Ovary (tissue), 9 donors: ENCODE measurements around the gene PAX2. TPM values are rescaled to one million over a fixed set of nuclear protein-coding genes. Genes with fewer than 3 reads are reported as not detected.

Experiments used
- DNase-seq, 5 donors: peaks; one replicate each; pipeline ENCODE4 v3.0.0-alpha.2; 2019 to 2020
- H3K27ac ChIP-seq, 2 donors: fragments of 200-600 bp; one replicate each; pipeline versions ENCODE4 v1.5.1 to v1.8.0; 2019 to 2022
- H3K27me3 ChIP-seq: fragments of 200-600 bp; one replicate; pipeline ENCODE4 v1.8.0; 2022
- H3K36me3 ChIP-seq: fragments of 200-600 bp; sonication (generic); one replicate; pipeline ENCODE4 v1.5.1; 2019
- H3K4me1 ChIP-seq: one replicate; pipeline ENCODE4 v1.8.1; 2013; ENCODE audit warnings: mild to moderate bottlenecking, moderate library complexity; ENCODE audit not compliant: insufficient read depth
- H3K4me3 ChIP-seq: fragments of 200-600 bp; sonication (generic); one replicate; pipeline ENCODE4 v1.5.1; 2017
- H3K9me3 ChIP-seq, 2 donors: fragments of 200-600 bp in 1 of 2; sonication (generic) in 1 of 2; one replicate each; pipeline versions ENCODE4 v1.5.1 to v1.8.1; 2013 to 2019; ENCODE audit warnings: mild to moderate bottlenecking in 1 of 2, moderate library complexity in 1 of 2
- EP300 ChIP-seq: sonication (generic); formaldehyde crosslinking; IDR thresholded peaks from one replicate; pipeline ENCODE4 v1.6.1; 2017; ENCODE audit warnings: antibody characterized with exemption
- POLR2A ChIP-seq: fragments of 450-650 bp; IDR thresholded peaks from one replicate; pipeline ENCODE4 v1.6.1; 2017; ENCODE audit warnings: antibody characterized with exemption, mild to moderate bottlenecking, moderate library complexity
- WGBS, 3 donors: extraction: QIAGEN DNeasy Blood & Tissue Kit in 1 of 3; methylation state at CpG; one replicate each; pipeline versions ENCODE4 v1.1.5 to v1.1.7; 2013 to 2017; 5-methylcytosine and 5-hydroxymethylcytosine counted together
- intact Hi-C, 4 donors: fragments of 100-400 bp; cut with DNase I; formaldehyde crosslinking; loops; one replicate each; pipeline versions ENCODE4 v1.11.0 to v1.15.1; 2022 to 2023
- polyA plus RNA-seq, 2 donors: library from polyadenylated mRNA; stranded (reverse); fragments of 200-250 nt in 1 of 2; fragments of 350-450 nt in 1 of 2; fragmentation: Illumina TruSeq in 1 of 2; extraction: RNeasy Lipid Tissue Mini Kit (QIAGEN cat#74804) in 1 of 2; gene quantifications; one replicate each; pipeline ENCODE4 v1.2.3, GENCODE V29; 2013 to 2014
- total RNA-seq, 7 donors: library from RNA; depleted of rRNA in 2 of 7; stranded (reverse); fragments of >200 nt in 2 of 7; fragmentation: NEBNext Ultra II Directional in 3 of 7; extraction: Animal tissue kit (Norgen Biotek cat#: 25700) in 3 of 7; gene quantifications; one replicate each; pipeline versions ENCODE4 v1.1.0 to v1.2.4, GENCODE V29; 2016 to 2023
- TF ChIP-seq, protein P1 (sequence below), 3 donors: fragments of 450-650 bp in 2 of 3; fragments of 200-600 bp in 1 of 3; IDR thresholded peaks; one replicate each; pipeline versions ENCODE4 v1.5.1 to v1.8.0; 2016 to 2022; ENCODE audit warnings: antibody characterized with exemption in 3 of 3, mild to moderate bottlenecking in 1 of 3
- donor health status: DM: no; HTN: no; CAD: no; lungs with moderate emphysema.
- donor health status: DM: no; HTN: no; CAD: no.
- donor health status: Bipolar disorder and iron deficiency.
- donor health status: DM: yes; HTN: yes; CAD: no.
- donor health status: DM: no; HTN: no; CAD: no.
- donor health status: DM: yes; HTN: yes; CAD: no.

Gene PAX2
- total and polyA plus RNA-seq, 9 donors = 0.04 to 10.8 (median 2.4) TPM; not detected in 3

DNA sequence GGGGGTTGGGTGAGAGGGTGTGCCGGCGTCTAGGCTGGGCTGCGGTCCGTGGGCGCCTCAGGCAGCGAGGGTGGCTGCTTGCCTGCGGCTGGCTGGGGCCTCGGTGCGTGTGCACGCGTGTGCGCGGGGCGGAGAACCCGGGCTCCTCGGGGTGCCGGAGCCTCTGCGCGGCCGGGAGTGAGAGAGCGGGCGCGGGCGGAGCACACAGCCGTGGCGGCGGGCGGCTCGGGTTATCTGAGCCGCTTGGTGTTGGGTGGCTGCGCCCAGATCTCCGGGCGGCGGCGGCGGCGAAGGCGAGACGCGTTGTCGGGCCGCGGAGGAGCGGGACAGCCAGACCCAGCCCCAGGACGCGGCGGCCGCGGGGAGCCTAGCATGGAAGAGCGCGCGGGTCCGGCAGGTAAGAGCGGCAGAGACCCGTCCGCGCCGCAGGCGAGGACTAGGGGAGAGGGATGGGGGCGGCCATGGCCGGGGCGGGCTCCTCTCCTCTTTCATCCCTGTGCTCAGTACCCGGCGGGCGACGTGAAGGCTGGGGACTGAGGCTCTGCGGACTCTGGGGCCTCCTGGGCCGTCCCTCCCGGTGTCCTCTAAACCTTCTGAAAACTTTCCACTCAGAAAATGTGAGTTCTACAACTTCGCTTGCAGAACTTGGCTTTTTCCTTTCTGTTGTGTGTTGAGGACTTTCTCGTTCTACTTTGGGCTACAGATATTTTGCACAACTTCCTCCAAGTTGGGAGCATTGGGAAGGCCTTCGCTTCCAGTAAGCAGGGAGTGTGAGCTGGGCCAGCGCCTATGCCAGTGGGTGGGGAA, 9.8 kb upstream of the PAX2 start:
- TF ChIP-seq, protein P1, sequence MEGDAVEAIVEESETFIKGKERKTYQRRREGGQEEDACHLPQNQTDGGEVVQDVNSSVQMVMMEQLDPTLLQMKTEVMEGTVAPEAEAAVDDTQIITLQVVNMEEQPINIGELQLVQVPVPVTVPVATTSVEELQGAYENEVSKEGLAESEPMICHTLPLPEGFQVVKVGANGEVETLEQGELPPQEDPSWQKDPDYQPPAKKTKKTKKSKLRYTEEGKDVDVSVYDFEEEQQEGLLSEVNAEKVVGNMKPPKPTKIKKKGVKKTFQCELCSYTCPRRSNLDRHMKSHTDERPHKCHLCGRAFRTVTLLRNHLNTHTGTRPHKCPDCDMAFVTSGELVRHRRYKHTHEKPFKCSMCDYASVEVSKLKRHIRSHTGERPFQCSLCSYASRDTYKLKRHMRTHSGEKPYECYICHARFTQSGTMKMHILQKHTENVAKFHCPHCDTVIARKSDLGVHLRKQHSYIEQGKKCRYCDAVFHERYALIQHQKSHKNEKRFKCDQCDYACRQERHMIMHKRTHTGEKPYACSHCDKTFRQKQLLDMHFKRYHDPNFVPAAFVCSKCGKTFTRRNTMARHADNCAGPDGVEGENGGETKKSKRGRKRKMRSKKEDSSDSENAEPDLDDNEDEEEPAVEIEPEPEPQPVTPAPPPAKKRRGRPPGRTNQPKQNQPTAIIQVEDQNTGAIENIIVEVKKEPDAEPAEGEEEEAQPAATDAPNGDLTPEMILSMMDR (IDR thresholded peaks at IDR 0.05) = no peak
- TF ChIP-seq EP300 = no peak
- no peak for TF ChIP-seq POLR2A
- intact Hi-C loops = loop anchor here in 1 of 4 donors (5.0 kb wide), 1 partner anchor 1543 kb away; no protein-coding TSS in a partner anchor
- Histone ChIP-seq H3K9me3 (no peaks in the 10 kb centered on the region), H3K27ac (no peak overlapping the region), H3K36me3 (no peaks in the 10 kb centered on the region), H3K4me3 (no peak overlapping the region), H3K4me1 (peaks cover 2% of the 10 kb centered on the region), H3K27me3 (no peaks in the 10 kb centered on the region)
- DNase-seq = no peak
- 7 to 8% (median 7%) methylated on average over 63 to 72 of the region's 73 CpGs for WGBS, 3 donors

DNA sequence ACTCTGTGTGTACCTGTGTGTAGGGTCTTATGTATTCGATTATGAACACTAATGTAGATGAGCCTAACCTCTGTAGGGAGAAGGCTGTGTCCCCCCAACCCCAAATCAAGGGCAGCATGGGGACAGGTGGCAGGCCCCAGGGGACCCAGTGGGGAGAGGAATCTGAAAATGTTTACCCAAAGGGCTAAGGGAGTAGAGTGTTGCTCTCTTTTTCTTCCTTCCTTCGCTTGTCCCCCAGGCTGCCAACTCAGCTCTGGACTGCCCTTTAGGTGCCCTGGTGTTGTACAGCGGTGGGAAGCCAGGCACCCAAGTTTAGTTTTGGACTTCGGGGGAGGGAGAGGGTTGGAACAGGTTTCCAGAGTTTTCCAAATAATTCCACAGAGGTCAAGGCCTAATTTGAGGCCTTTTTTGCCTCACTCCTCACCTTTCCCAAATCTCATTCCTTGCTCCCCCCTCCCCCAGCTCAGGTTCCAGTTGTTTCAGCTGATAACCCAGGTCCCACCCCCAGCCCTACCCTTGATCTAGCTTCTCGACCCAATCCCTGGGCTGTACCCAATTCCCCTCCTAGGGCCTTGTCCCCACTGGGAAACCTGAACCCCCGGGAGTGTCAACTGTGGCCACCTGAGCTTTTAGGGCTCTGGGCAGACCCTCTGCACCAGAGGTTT, 9.1 kb upstream of the PAX2 start:
- Histone ChIP-seq H3K4me3 (no peak overlapping the region), H3K4me1 (peaks cover 2% of the 10 kb centered on the region), H3K27ac (no peak overlapping the region), H3K36me3 (no peaks in the 10 kb centered on the region), H3K27me3 (peaks cover 3% of the 10 kb centered on the region), H3K9me3 (no peaks in the 10 kb centered on the region)
- DNase-seq = no peak
- TF ChIP-seq, protein P1 (IDR thresholded peaks at IDR 0.05) = no peak
- TF ChIP-seq EP300 (no peak), POLR2A (no peak)
- intact Hi-C loops = loop anchor here in 1 of 4 donors (5.0 kb wide), 1 partner anchor 1544 kb away; no protein-coding TSS in a partner anchor
- WGBS, 3 donors = 53 to 62% (median 54%) methylated on average over 6 of the region's 6 CpGs

DNA sequence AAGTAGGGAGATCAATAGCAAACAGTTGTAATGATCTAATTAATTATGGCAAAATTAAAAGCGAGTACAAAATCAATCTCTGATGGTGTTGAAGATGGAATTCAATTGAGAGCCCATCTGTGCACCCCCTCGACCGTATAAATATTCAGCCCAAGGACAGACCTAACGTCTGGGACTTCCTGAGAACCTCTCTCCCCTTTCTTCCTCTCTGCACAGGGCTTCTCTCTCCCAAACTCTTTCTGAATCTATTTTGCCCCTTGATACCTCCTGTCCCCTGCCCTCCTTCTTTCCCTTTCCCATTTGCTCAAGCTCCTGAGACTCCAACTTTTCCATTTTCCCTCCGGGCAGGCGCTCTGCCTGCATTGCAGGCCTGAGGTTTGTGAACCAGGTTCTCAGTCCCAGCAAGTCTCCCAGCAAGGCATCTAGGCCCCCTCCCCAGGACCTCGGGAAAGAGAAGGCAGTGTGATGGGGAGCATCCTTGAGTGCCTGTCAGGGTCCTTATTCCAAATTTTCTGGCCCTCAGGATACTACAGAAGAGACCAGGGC, 8.5 kb upstream of the PAX2 start:
- intact Hi-C loops = loop anchor here in 1 of 4 donors (5.0 kb wide), 1 partner anchor 1545 kb away; no protein-coding TSS in a partner anchor
- Histone ChIP-seq H3K4me1 (peaks cover 2% of the 10 kb centered on the region), H3K4me3 (no peak overlapping the region), H3K27me3 (peaks cover 3% of the 10 kb centered on the region), H3K9me3 (no peaks in the 10 kb centered on the region), H3K27ac (no peak overlapping the region), H3K36me3 (no peaks in the 10 kb centered on the region)
- TF ChIP-seq POLR2A (no peak), EP300 (no peak)
- TF ChIP-seq, protein P1 (IDR thresholded peaks at IDR 0.05) = no peak
- 53 to 63% (median 60%) methylated on average over 7 of the region's 7 CpGs for WGBS, 3 donors
- no peak for DNase-seq

DNA sequence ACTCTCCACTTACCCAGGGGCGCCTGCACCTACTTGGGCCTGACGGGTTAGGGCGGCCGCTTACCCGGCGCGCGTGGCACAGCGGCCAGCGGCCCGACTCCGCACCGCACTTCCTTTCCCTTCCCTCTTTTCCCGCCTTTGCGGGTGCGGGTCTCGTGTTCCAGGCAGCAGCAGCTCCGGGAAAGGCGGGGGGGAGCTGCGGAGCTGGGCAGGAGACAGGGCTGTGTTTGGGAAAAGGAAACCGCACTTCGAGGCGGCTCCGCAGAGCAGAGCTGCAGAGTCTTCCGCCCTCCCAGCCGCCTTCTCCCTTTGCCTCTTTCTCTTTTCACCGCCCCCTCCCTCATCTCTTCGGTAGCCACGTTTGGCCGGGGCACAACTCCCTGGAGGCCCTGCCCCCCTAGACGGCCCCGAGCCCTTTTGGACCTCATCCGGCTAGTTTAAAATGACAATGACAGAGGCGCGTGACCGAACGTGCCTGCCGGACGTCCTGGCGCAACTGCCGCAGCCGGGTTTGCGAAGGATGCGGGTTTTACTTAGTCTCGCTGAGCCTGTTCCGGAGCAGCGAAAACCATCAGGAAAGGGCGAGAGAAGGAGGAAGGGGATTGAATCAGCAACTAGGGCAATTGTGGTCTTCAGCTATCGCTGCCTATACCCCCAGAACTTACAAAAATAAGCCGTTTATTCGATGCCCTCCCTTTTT, 7.9 kb upstream of the PAX2 start:
- Histone ChIP-seq H3K27ac (no peak overlapping the region), H3K36me3 (no peaks in the 10 kb centered on the region), H3K9me3 (no peaks in the 10 kb centered on the region), H3K27me3 (peaks cover 3% of the 10 kb centered on the region), H3K4me3 (no peak overlapping the region), H3K4me1 (peaks cover 2% of the 10 kb centered on the region)
- intact Hi-C loops = loop anchor here in 1 of 4 donors (5.0 kb wide), 1 partner anchor 1545 kb away; no protein-coding TSS in a partner anchor
- 3 to 5% (median 4%) methylated on average over 51 of the region's 51 CpGs for WGBS, 3 donors
- TF ChIP-seq, protein P1 (IDR thresholded peaks at IDR 0.05) = no peak
- no peak for TF ChIP-seq POLR2A
- no peak for TF ChIP-seq EP300
- DNase-seq = no peak
